Measurements from ENCODE around the gene RRP8.

Gene RRP8

GRCh38 chr11:6618117-6619003 lies 14.9 kb upstream of the RRP8 start:
- no peak for TF ChIP-seq CTCF (IDR thresholded peaks at IDR 0.05; ENCODE audit: extremely low read depth, insufficient read depth, missing control alignments)
- in situ Hi-C loops (cut with MboI; ENCODE audit: low pct_unique_long_range_greater_than_20kb, low sequenced_read_pairs, unreplicated experiment) = no loop called here
- no peak for DNase-seq (ENCODE audit: low spot score)

- in situ Hi-C loops (cut with MboI; ENCODE audit: low pct_unique_long_range_greater_than_20kb, low sequenced_read_pairs, unreplicated experiment) = no loop called here
- no peak for DNase-seq (ENCODE audit: low spot score)
- TF ChIP-seq CTCF (IDR thresholded peaks at IDR 0.05; ENCODE audit: extremely low read depth, insufficient read depth, missing control alignments) = no peak
Observed at GRCh38 chr11:6617315-6617781, 13.9 kb upstream of the RRP8 start.

- TF ChIP-seq CTCF (IDR thresholded peaks at IDR 0.05; ENCODE audit: extremely low read depth, insufficient read depth, missing control alignments) = no peak
- no peak for DNase-seq (ENCODE audit: low spot score)
- in situ Hi-C loops (cut with MboI; ENCODE audit: low pct_unique_long_range_greater_than_20kb, low sequenced_read_pairs, unreplicated experiment) = no loop called here
Observed at GRCh38 chr11:6616596-6617250, 13.3 kb upstream of the RRP8 start.

GRCh38 chr11:6615882-6616585 lies 12.6 kb upstream of the RRP8 start:
- no peak for TF ChIP-seq CTCF (IDR thresholded peaks at IDR 0.05; ENCODE audit: extremely low read depth, insufficient read depth, missing control alignments)
- in situ Hi-C loops (cut with MboI; ENCODE audit: low pct_unique_long_range_greater_than_20kb, low sequenced_read_pairs, unreplicated experiment) = no loop called here
- DNase-seq (ENCODE audit: low spot score) = no peak

- in situ Hi-C loops (cut with MboI; ENCODE audit: low pct_unique_long_range_greater_than_20kb, low sequenced_read_pairs, unreplicated experiment) = no loop called here
- no peak for TF ChIP-seq CTCF (IDR thresholded peaks at IDR 0.05; ENCODE audit: extremely low read depth, insufficient read depth, missing control alignments)
- no peak for DNase-seq (ENCODE audit: low spot score)
Observed at GRCh38 chr11:6615046-6615445, 11.6 kb upstream of the RRP8 start.

- DNase-seq (ENCODE audit: low spot score) = no peak
- in situ Hi-C loops (cut with MboI; ENCODE audit: low pct_unique_long_range_greater_than_20kb, low sequenced_read_pairs, unreplicated experiment) = no loop called here
Observed at GRCh38 chr11:6614446-6614845, 11.0 kb upstream of the RRP8 start.

More at GRCh38 chr11:6614446-6614845, 11.0 kb upstream of the RRP8 start:
- no peak for TF ChIP-seq CTCF (IDR thresholded peaks at IDR 0.05; ENCODE audit: extremely low read depth, insufficient read depth, missing control alignments)

All from GM13977 (cell line).